Osteoblast (primary cell): ENCODE results near the gene MTA1. TPM values are rescaled to one million over a fixed set of nuclear protein-coding genes. Genes with fewer than 3 reads are reported as not detected.

ENCODE experiments used
- DNase-seq: peaks from one replicate; pipeline ENCODE4 v3.0.0; 2011; ENCODE audit warnings: low spot score, mixed read lengths; ENCODE audit not compliant: insufficient read length; ENCODE audit errors: missing footprints
- H2AFZ ChIP-seq: 2 replicates; pipeline ENCODE4 v1.6.0; 2011; ENCODE audit warnings: mild to moderate bottlenecking, low read length
- H3K27ac ChIP-seq: 2 replicates; pipeline ENCODE4 v1.5.1; 2011; ENCODE audit warnings: mild to moderate bottlenecking, low read depth, low read length, moderate library complexity
- H3K27me3 ChIP-seq: 2 replicates; pipeline ENCODE4 v1.6.0; 2012; ENCODE audit warnings: mild to moderate bottlenecking, control low read depth, inconsistent platforms, low read length, moderate library complexity; ENCODE audit not compliant: insufficient read depth
- H3K36me3 ChIP-seq: 2 replicates; pipeline ENCODE4 v1.5.1; 2011; ENCODE audit warnings: mild to moderate bottlenecking, low read length, control low read depth, moderate library complexity; ENCODE audit not compliant: insufficient read depth
- H3K4me1 ChIP-seq: 2 replicates; pipeline ENCODE4 v1.5.1; 2011; ENCODE audit warnings: mild to moderate bottlenecking, low read length, control low read depth, moderate library complexity; ENCODE audit not compliant: insufficient read depth
- H3K4me2 ChIP-seq: 2 replicates; pipeline ENCODE4 v1.6.0; 2011; ENCODE audit warnings: mild to moderate bottlenecking, low read length; ENCODE audit not compliant: insufficient read depth
- H3K4me3 ChIP-seq: fragments of 200-600 bp; sonication (generic); 3 replicates; pipeline ENCODE4 v1.5.1; 2012; ENCODE audit warnings: mild to moderate bottlenecking, low read length, inconsistent platforms; ENCODE audit not compliant: insufficient read depth
- H3K79me2 ChIP-seq: 2 replicates; pipeline ENCODE4 v1.6.0; 2012; ENCODE audit warnings: mild to moderate bottlenecking, low read length, control low read depth, inconsistent platforms; ENCODE audit not compliant: insufficient read depth
- H3K9me3 ChIP-seq: 2 replicates; pipeline ENCODE4 v1.5.1; 2011; ENCODE audit warnings: low read depth, low read length, control low read depth
- H4K20me1 ChIP-seq: 2 replicates; pipeline ENCODE4 v1.6.0; 2012; ENCODE audit warnings: mild to moderate bottlenecking, low read length, control low read depth; ENCODE audit not compliant: insufficient read depth
- CTCF ChIP-seq: IDR thresholded peaks from 2 replicates; pipeline ENCODE4 v1.5.1; 2011; ENCODE audit warnings: mild to moderate bottlenecking, low read depth, low read length, moderate library complexity; ENCODE audit errors: extremely low read depth
- total RNA-seq: library from RNA; depleted of rRNA; stranded (reverse); fragments of >200 nt; gene quantifications from 2 replicates; pipeline ENCODE4 v1.2.3, GENCODE V29; 2012

MTA1 gene
- total RNA-seq, 1 donor = 60.4 TPM

- peak overlapping the region; percentile 48 for H3K27ac ChIP-seq
- H3K4me1 ChIP-seq = peaks cover 16% of the 10 kb centered on the region
- peaks cover 89% of the 10 kb centered on the region for H3K79me2 ChIP-seq
- peaks cover 62% of the 10 kb centered on the region for H4K20me1 ChIP-seq
- no peak for DNase-seq
- no peak overlapping the region for H2AFZ ChIP-seq
- no peaks in the 10 kb centered on the region for H3K36me3 ChIP-seq
- H3K27me3 ChIP-seq = no peaks in the 10 kb centered on the region
- no peak overlapping the region for H3K4me2 ChIP-seq
- no peaks in the 10 kb centered on the region for H3K9me3 ChIP-seq
- H3K4me3 ChIP-seq = no peak overlapping the region
- TF ChIP-seq CTCF = no peak
Measured at GRCh38 chr14:105432657-105433056, 13.0 kb downstream of the MTA1 start.

GRCh38 chr14:105433161-105433605, 13.6 kb downstream of the MTA1 start:
- peaks cover 16% of the 10 kb centered on the region for H3K4me1 ChIP-seq
- no peak for TF ChIP-seq CTCF
- no peak overlapping the region for H2AFZ ChIP-seq
- no peak overlapping the region for H3K4me3 ChIP-seq
- H3K27me3 ChIP-seq = no peaks in the 10 kb centered on the region
- H3K79me2 ChIP-seq = peaks cover 89% of the 10 kb centered on the region
- H3K9me3 ChIP-seq = no peaks in the 10 kb centered on the region
- no peak for DNase-seq
- peaks cover 66% of the 10 kb centered on the region for H4K20me1 ChIP-seq
- no peak overlapping the region for H3K27ac ChIP-seq
- H3K4me2 ChIP-seq = no peak overlapping the region
- no peaks in the 10 kb centered on the region for H3K36me3 ChIP-seq

- H3K9me3 ChIP-seq = no peaks in the 10 kb centered on the region
- H2AFZ ChIP-seq = no peak overlapping the region
- H4K20me1 ChIP-seq = peaks cover 73% of the 10 kb centered on the region
- H3K27me3 ChIP-seq = no peaks in the 10 kb centered on the region
- no peak for DNase-seq
- H3K27ac ChIP-seq = no peak overlapping the region
- peaks cover 6% of the 10 kb centered on the region for H3K4me1 ChIP-seq
- no peak overlapping the region for H3K4me3 ChIP-seq
- peaks cover 2% of the 10 kb centered on the region for H3K36me3 ChIP-seq
- peaks cover 93% of the 10 kb centered on the region for H3K79me2 ChIP-seq
- no peak for TF ChIP-seq CTCF
- H3K4me2 ChIP-seq = no peak overlapping the region
Measured at GRCh38 chr14:105436402-105436801, 16.8 kb downstream of the MTA1 start.

GRCh38 chr14:105436891-105437722, 17.5 kb downstream of the MTA1 start:
- Histone ChIP-seq H3K27ac (no peak overlapping the region), H4K20me1 (peaks cover 68% of the 10 kb centered on the region), H3K27me3 (no peaks in the 10 kb centered on the region), H3K4me1 (no peaks in the 10 kb centered on the region), H3K4me3 (no peak overlapping the region), H3K4me2 (no peak overlapping the region), H3K36me3 (peaks cover 2% of the 10 kb centered on the region), H2AFZ (no peak overlapping the region), H3K79me2 (peaks cover 89% of the 10 kb centered on the region), H3K9me3 (no peaks in the 10 kb centered on the region)
- no peak for DNase-seq
- TF ChIP-seq CTCF = no peak
